B cell (primary cell): ENCODE results near the gene RTN4RL2. TPM values are rescaled to one million over a fixed set of nuclear protein-coding genes. Genes with fewer than 3 reads are reported as not detected.
A peak's percentile ranks its signal among the peaks of the same experiment; 100 is the strongest.

Experiments used
- ATAC-seq: fragments of 200-7000 bp; cut with Tn5 transposase; one replicate; pipeline ENCODE4 v1.10.0; 2021; ENCODE audit warnings: low read depth, mild to moderate bottlenecking, moderate number of reproducible peaks, moderate library complexity
- CTCF ChIA-PET: fragments of 350-600 bp; sonication (Branson Sonifier 250); formaldehyde crosslinking; loops from one replicate; lab custom pipeline; 2021; ENCODE audit warnings: antibody characterized with exemption, inconsistent platforms; lab: Charles Lee
- POLR2A ChIA-PET: fragments of 350-600 bp; sonication (Branson Sonifier 250); formaldehyde crosslinking; loops from one replicate; lab custom pipeline; 2021; ENCODE audit warnings: antibody characterized with exemption; lab: Charles Lee
- DNase-seq: peaks from one replicate; pipeline ENCODE4 v3.0.0; 2013
- H2AFZ ChIP-seq: 2 replicates; pipeline ENCODE4 v1.6.1; 2012; ENCODE audit warnings: mild to moderate bottlenecking, low read depth, low read length; ENCODE audit not compliant: insufficient read depth, poor library complexity, severe bottlenecking
- H3K27ac ChIP-seq, 2 donors: 1 replicate in 1 of 2; 2 replicates in 1 of 2; pipeline ENCODE4 v1.5.1; 2012 to 2013; ENCODE audit warnings: low read length in 2 of 2, mild to moderate bottlenecking in 2 of 2, moderate library complexity in 1 of 2
- H3K27me3 ChIP-seq, 4 experiments: fragments of 200-600 bp in 1 of 4; sonication (generic) in 1 of 4; replicated peaks in 1 of 4; 1 replicate in 2 of 4; 2 replicates in 2 of 4; pipeline versions ENCODE4 v1.6.1 to v1.7.0; 2013 to 2016; ENCODE audit warnings: low read length in 3 of 4, mild to moderate bottlenecking in 2 of 4, mixed read lengths in 1 of 4, moderate library complexity in 1 of 4; ENCODE audit not compliant: insufficient read depth in 4 of 4, control insufficient read depth in 3 of 4; ENCODE audit errors: control extremely low read depth in 1 of 4
- H3K36me3 ChIP-seq, 2 experiments: replicated peaks in 1 of 2; 1 replicate in 1 of 2; 2 replicates in 1 of 2; pipeline versions ENCODE4 v1.6.1 to v1.7.1; 2013; ENCODE audit warnings: low read length in 1 of 2; ENCODE audit not compliant: insufficient read depth in 2 of 2, control insufficient read depth in 1 of 2; ENCODE audit errors: control extremely low read depth in 1 of 2, extremely low read depth in 1 of 2
- H3K4me1 ChIP-seq, 2 donors: fragments of 200-600 bp in 1 of 2; sonication (generic) in 1 of 2; 1 replicate in 1 of 2; 2 replicates in 1 of 2; pipeline versions ENCODE4 v1.5.1 to v1.6.1; 2013 to 2017; ENCODE audit warnings: low read length in 2 of 2; ENCODE audit not compliant: control insufficient read depth in 2 of 2, insufficient read depth in 2 of 2
- H3K4me2 ChIP-seq: replicated peaks from 2 replicates; pipeline ENCODE3; 2012; ENCODE audit warnings: mild to moderate bottlenecking, low read depth, low read length; ENCODE audit not compliant: poor library complexity, severe bottlenecking
- H3K4me3 ChIP-seq, 5 experiments: fragments of 200-600 bp in 1 of 5; sonication (generic) in 1 of 5; 1 replicate in 3 of 5; 2 replicates in 2 of 5; pipeline versions ENCODE4 v1.5.1 to v1.7.0; 2011 to 2016; ENCODE audit warnings: low read length in 4 of 5, mild to moderate bottlenecking in 4 of 5, low read depth in 2 of 5, control low read depth in 1 of 5, moderate library complexity in 1 of 5; ENCODE audit not compliant: insufficient read depth in 1 of 5; ENCODE audit errors: control extremely low read depth in 1 of 5, extremely low read depth in 1 of 5
- H3K79me2 ChIP-seq: fragments of 200-600 bp; sonication (generic); one replicate; pipeline ENCODE4 v1.6.0; 2016; ENCODE audit warnings: low read length; ENCODE audit not compliant: control insufficient read depth, insufficient read depth
- H3K9ac ChIP-seq: fragments of 200-600 bp; sonication (generic); 2 replicates; pipeline ENCODE4 v1.6.1; 2017; ENCODE audit warnings: mild to moderate bottlenecking, low read length, moderate library complexity
- H3K9me3 ChIP-seq, 3 donors: one replicate each; pipeline versions ENCODE4 v1.6.1 to v1.7.1; 2013; ENCODE audit warnings: low read length in 2 of 3; ENCODE audit not compliant: control insufficient read depth in 2 of 3, insufficient read depth in 1 of 3; ENCODE audit errors: control extremely low read depth in 1 of 3
- H4K20me1 ChIP-seq: 2 replicates; pipeline ENCODE4 v1.6.0; 2012; ENCODE audit warnings: mild to moderate bottlenecking, low read length; ENCODE audit not compliant: insufficient read depth, control insufficient read depth, poor library complexity, severe bottlenecking
- H3K27ac Mint-ChIP-seq: one replicate; pipeline ENCODE4 v1.8.0; 2021; ENCODE audit warnings: mixed read lengths
- H3K27me3 Mint-ChIP-seq: one replicate; pipeline ENCODE4 v1.8.0; 2021; ENCODE audit warnings: mixed read lengths
- H3K4me1 Mint-ChIP-seq: one replicate; pipeline ENCODE4 v1.8.0; 2021; ENCODE audit warnings: mixed read lengths
- H3K4me3 Mint-ChIP-seq: one replicate; pipeline ENCODE4 v1.8.0; 2021; ENCODE audit warnings: mixed read lengths
- H3K9me3 Mint-ChIP-seq: one replicate; pipeline ENCODE4 v1.8.0; 2022; ENCODE audit warnings: mixed read lengths; ENCODE audit not compliant: insufficient read depth
- CTCF ChIP-seq: fragments of 200-600 bp; IDR thresholded peaks from one replicate; pipeline ENCODE4 v1.8.0; 2022; ENCODE audit warnings: antibody characterized with exemption, mild to moderate bottlenecking
- EZH2 ChIP-seq: IDR thresholded peaks from 2 replicates; pipeline ENCODE4 v1.6.1; 2012; ENCODE audit warnings: borderline replicate concordance, low read depth, mild to moderate bottlenecking, moderate library complexity, low read length; ENCODE audit not compliant: insufficient read depth, poor library complexity, severe bottlenecking
- WGBS: methylation state at CpG from one replicate; pipeline ENCODE4 v1.1.5; 2013; ENCODE audit warnings: missing lambda C conversion rate; ENCODE audit not compliant: insufficient coverage; 5-methylcytosine and 5-hydroxymethylcytosine counted together
- intact Hi-C: fragments of 100-400 bp; cut with micrococcal nuclease; formaldehyde crosslinking; loops from one replicate; pipeline ENCODE4 v1.10.0; 2022
- polyA plus RNA-seq: library from polyadenylated mRNA; depleted of rRNA; stranded (reverse); fragments of >200 nt; gene quantifications from 2 replicates; pipeline ENCODE4 v1.2.3, GENCODE V29; 2012
- total RNA-seq, 2 donors: library from RNA; stranded (reverse); fragments of 120-200 nt in 1 of 2; gene quantifications; 1 replicate in 1 of 2; 2 replicates in 1 of 2; pipeline versions ENCODE4 v1.2.3 to v1.2.4, GENCODE V29; 2013 to 2022

Gene RTN4RL2
- total and polyA plus RNA-seq, 2 donors (not counting 1 experiment from before 2014, with no cell fraction given), result 0.12 to 0.13 TPM

- H3K27me3 Mint-ChIP-seq, result peaks cover 5% of the 10 kb centered on the region
- 43% methylated on average over 1 of the region's 1 CpG for WGBS
- no peak for DNase-seq
- Histone ChIP-seq H2AFZ (no peak overlapping the region), H3K4me3 (peak overlapping the region in 1 of 5 experiments; percentile 49), H3K79me2 (no peaks in the 10 kb centered on the region), H3K27ac (no peak overlapping the region), H4K20me1 (no peaks in the 10 kb centered on the region), H3K9ac (no peak overlapping the region), H3K27me3 (peaks cover 0 to 31% (median 3%) of the 10 kb centered on the region in 4 experiments), H3K4me2 (peak overlapping the region; percentile 94), H3K9me3 (no peaks in the 10 kb centered on the region), H3K4me1 (peaks cover 30 to 31% of the 10 kb centered on the region in 2 donors), H3K36me3 (no peaks in the 10 kb centered on the region)
- intact Hi-C loops, result no loop called here
- ChIA-PET POLR2A (no interaction called here), CTCF (interaction anchor here (1.2 to 3.7 kb wide), 5 partner anchors 8 to 52 kb away, joined by 4 to 27 read pairs (median 17); partner anchors contain the start of gene RTN4RL2)
- TF ChIP-seq CTCF (no peak), EZH2 (no peak)
- H3K4me3 Mint-ChIP-seq, result peak overlapping the region; percentile 90
- ATAC-seq, result no peak
- peaks cover 32% of the 10 kb centered on the region for H3K4me1 Mint-ChIP-seq
- H3K27ac Mint-ChIP-seq, result no peak overlapping the region
- no peaks in the 10 kb centered on the region for H3K9me3 Mint-ChIP-seq
These were observed 14.9 kb downstream of the RTN4RL2 start for GRCh38 chr11:57475191-57475590.

DNA sequence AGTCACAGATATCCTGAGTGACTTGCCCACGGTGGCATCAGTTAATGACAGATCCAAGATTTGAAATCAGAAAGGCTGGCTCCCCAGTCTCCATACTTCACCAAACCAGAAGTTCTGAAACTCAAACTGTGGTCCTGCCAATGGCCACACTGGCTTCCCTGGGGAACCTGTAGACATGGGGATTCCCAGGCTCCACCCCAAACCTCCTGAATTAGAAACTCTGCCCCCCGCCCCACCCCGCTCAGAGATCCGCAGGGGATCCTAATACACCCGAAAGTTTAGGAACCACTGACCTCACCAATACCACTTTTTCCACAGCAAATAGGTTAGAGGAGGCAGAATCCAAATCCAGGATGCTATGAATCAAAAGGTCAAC lies 15.3 kb downstream of the RTN4RL2 start:
- no peak overlapping the region for H3K27ac ChIP-seq
- intact Hi-C loops, result no loop called here

More for the DNA sequence above, 15.3 kb downstream of the RTN4RL2 start:
- H3K79me2 ChIP-seq, result no peaks in the 10 kb centered on the region
- 55% methylated on average over 5 of the region's 5 CpGs for WGBS
- peak overlapping the region; percentile 94 for H3K4me2 ChIP-seq
- ChIA-PET CTCF (interaction anchor here (1.2 to 12.5 kb wide), 5 partner anchors 18 to 51 kb away, joined by 4 to 148 read pairs (median 7); no protein-coding TSS in a partner anchor), POLR2A (interaction anchor here (0.5 kb wide), 1 partner anchor 1100 kb away, joined by 4 read pairs; the partner anchor contains the start of gene LPXN)
- Mint-ChIP-seq H3K4me1 (peaks cover 33% of the 10 kb centered on the region), H3K9me3 (no peaks in the 10 kb centered on the region), H3K27me3 (peaks cover 5% of the 10 kb centered on the region), H3K4me3 (peak overlapping the region; percentile 90), H3K27ac (no peak overlapping the region)
- H3K9ac ChIP-seq, result peak overlapping the region; percentile 62
- H3K36me3 ChIP-seq, result no peaks in the 10 kb centered on the region
- H3K9me3 ChIP-seq, result no peaks in the 10 kb centered on the region
- H3K4me1 ChIP-seq, result peaks cover 30 to 31% of the 10 kb centered on the region in 2 donors
- DNase-seq, result no peak
- H2AFZ ChIP-seq, result peak overlapping the region; percentile 83
- no peak for TF ChIP-seq EZH2
- no peak for TF ChIP-seq CTCF
- ATAC-seq, result peak; percentile 20
- no peaks in the 10 kb centered on the region for H4K20me1 ChIP-seq
- H3K27me3 ChIP-seq, result peaks cover 0 to 31% (median 3%) of the 10 kb centered on the region in 4 experiments
- H3K4me3 ChIP-seq, result peak overlapping the region in 3 of 5 experiments; percentile 49 to 59 (median 53)
